Fibroblast of upper back skin (primary cell): ENCODE results near the gene RAB3IL1.
A peak's percentile ranks its signal among the peaks of the same experiment; 100 is the strongest.

Source experiments
- DNase-seq: peaks from one replicate; pipeline ENCODE4 v3.0.0-alpha.2; 2013

RAB3IL1 gene

GRCh38 chr11:61882879-61883278 lies 34.5 kb downstream of the RAB3IL1 start:
- DNase-seq, result no peak

GRCh38 chr11:61882267-61882666 lies 35.1 kb downstream of the RAB3IL1 start:
- DNase-seq, result peak; percentile 20

- DNase-seq, result no peak
Measured at GRCh38 chr11:61881397-61881796, 36.0 kb downstream of the RAB3IL1 start.

GRCh38 chr11:61880454-61880853 lies 36.9 kb downstream of the RAB3IL1 start:
- no peak for DNase-seq

GRCh38 chr11:61880031-61880430 lies 37.3 kb downstream of the RAB3IL1 start:
- DNase-seq, result no peak

- DNase-seq, result no peak
Measured at GRCh38 chr11:61879152-61879551, 38.2 kb downstream of the RAB3IL1 start.

- no peak for DNase-seq
Measured at GRCh38 chr11:61875698-61876097, 41.7 kb downstream of the RAB3IL1 start.

- DNase-seq, result no peak
Measured at GRCh38 chr11:61874853-61875252, 42.5 kb downstream of the RAB3IL1 start.

GRCh38 chr11:61874377-61874809 lies 43.0 kb downstream of the RAB3IL1 start:
- DNase-seq, result no peak

GRCh38 chr11:61873588-61874376 lies 43.6 kb downstream of the RAB3IL1 start:
- DNase-seq, result no peak

GRCh38 chr11:61872935-61873565 lies 44.3 kb downstream of the RAB3IL1 start:
- no peak for DNase-seq

- DNase-seq, result peak; percentile 75
Measured at GRCh38 chr11:61871158-61871597, 46.2 kb downstream of the RAB3IL1 start.

- DNase-seq, result peak; percentile 24
Measured at GRCh38 chr11:61870541-61871031, 46.8 kb downstream of the RAB3IL1 start.

- no peak for DNase-seq
Measured at GRCh38 chr11:61869708-61870451, 47.5 kb downstream of the RAB3IL1 start.

GRCh38 chr11:61869429-61869707 lies 48.0 kb downstream of the RAB3IL1 start:
- DNase-seq, result no peak

- DNase-seq, result no peak
Measured at GRCh38 chr11:61868571-61869428, 48.6 kb downstream of the RAB3IL1 start.

GRCh38 chr11:61866958-61867343 lies 50.4 kb downstream of the RAB3IL1 start:
- DNase-seq, result no peak

GRCh38 chr11:61866231-61866957 lies 51.0 kb downstream of the RAB3IL1 start:
- no peak for DNase-seq

- no peak for DNase-seq
Measured at GRCh38 chr11:61864814-61865775, 52.3 kb downstream of the RAB3IL1 start.

GRCh38 chr11:61863548-61864081 lies 53.8 kb downstream of the RAB3IL1 start:
- no peak for DNase-seq
